ENCODE measurements around the gene VPS37D. TPM values are rescaled to one million over a fixed set of nuclear protein-coding genes. Genes with fewer than 3 reads are reported as not detected.
A peak's percentile ranks its signal among the peaks of the same experiment; 100 is the strongest.

Gene VPS37D
- total and polyA plus RNA-seq, 2 donors (not counting 1 experiment from before 2014, with no cell fraction given): 0.10 to 0.71 TPM

DNA sequence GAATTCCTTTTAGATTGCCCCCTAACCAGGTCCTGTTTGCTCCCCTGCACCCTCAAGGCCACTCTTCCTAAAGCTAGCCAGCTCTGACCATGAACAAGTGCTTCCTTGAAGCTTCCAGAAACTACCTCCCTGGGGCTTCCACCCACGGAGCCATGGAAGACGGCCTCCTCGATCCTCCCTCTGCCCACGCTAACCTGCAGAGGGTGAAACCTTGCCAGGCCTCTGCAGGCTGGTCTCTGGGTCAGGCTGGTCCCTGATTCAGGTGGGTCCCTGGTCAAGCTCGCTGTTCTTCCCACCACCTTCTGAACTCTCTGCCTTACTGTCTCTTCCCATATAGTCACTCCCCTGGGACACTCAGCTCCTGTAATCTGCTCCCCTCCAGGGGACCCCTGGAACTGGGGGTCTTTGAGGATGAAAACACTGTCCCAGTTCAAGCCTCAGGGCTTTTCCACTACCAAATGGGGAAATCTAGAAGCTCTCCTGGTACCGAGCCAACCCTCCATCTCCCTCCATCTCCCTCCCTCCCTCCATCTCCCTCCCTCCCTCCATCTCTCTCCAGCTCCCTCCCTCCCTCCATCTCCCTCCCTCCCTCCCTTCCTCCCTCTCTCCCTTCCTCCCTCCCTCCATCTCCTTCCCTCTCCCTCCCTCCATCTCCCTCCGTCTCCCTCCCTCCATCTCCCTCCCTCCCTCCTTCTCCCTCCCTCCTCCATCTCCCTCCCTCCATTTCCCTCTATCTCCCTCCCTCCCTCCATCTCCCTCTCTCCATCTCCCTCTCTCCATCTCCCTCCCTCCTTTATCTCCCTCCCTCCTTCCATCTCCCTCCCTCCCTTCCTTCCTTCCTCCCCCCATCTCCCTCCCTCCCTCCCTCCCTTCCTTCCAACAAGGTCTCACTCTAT, 46.2 kb upstream of the VPS37D start:
- Mint-ChIP-seq H3K9me3 (ENCODE audit: insufficient read depth) (no peaks in the 10 kb centered on the region), H3K4me1 (peaks cover 16% of the 10 kb centered on the region), H3K4me3 (no peak overlapping the region), H3K27ac (no peak overlapping the region), H3K27me3 (peaks cover 24% of the 10 kb centered on the region)
- Histone ChIP-seq H4K20me1 (ENCODE audit: control insufficient read depth, insufficient read depth, low read length, poor library complexity, severe bottlenecking) (no peaks in the 10 kb centered on the region), H3K4me2 (replicated peaks; ENCODE audit: low read depth, low read length, poor library complexity, severe bottlenecking) (no peak overlapping the region), H3K27me3 (replicated peaks in 1 of 4; ENCODE audit: control extremely low read depth in 1 of 4, control insufficient read depth in 3 of 4, insufficient read depth in 4 of 4, low read length in 3 of 4) (peaks cover 0 to 46% (median 20%) of the 10 kb centered on the region in 4 experiments), H3K9ac (ENCODE audit: low read length) (no peak overlapping the region), H3K79me2 (ENCODE audit: control insufficient read depth, insufficient read depth, low read length) (no peaks in the 10 kb centered on the region), H3K27ac (ENCODE audit: low read length in 2 of 2) (no peak overlapping the region), H3K4me1 (ENCODE audit: control insufficient read depth in 2 of 2, insufficient read depth in 2 of 2, low read length in 2 of 2) (peaks cover 14 to 21% of the 10 kb centered on the region in 2 donors), H3K36me3 (replicated peaks in 1 of 2; ENCODE audit: control extremely low read depth in 1 of 2, control insufficient read depth in 1 of 2, extremely low read depth in 1 of 2, insufficient read depth in 2 of 2, low read length in 1 of 2) (no peaks in the 10 kb centered on the region), H3K9me3 (ENCODE audit: control extremely low read depth in 1 of 3, control insufficient read depth in 2 of 3, insufficient read depth in 1 of 3, low read length in 2 of 3) (peaks cover 0 to 12% (median 0%) of the 10 kb centered on the region in 3 donors), H3K4me3 (ENCODE audit: control extremely low read depth in 1 of 5, extremely low read depth in 1 of 5, insufficient read depth in 1 of 5, low read depth in 2 of 5, low read length in 4 of 5) (no peak overlapping the region), H2AFZ (ENCODE audit: insufficient read depth, low read depth, low read length, poor library complexity, severe bottlenecking) (no peak overlapping the region)
- ChIA-PET POLR2A (no interaction called here), CTCF (interaction anchor here (0.6 to 1.7 kb wide), 3 partner anchors 8 to 22 kb away, joined by 3 to 5 read pairs (median 3); no protein-coding TSS in a partner anchor)
- intact Hi-C loops (cut with micrococcal nuclease): no loop called here
- no peak for TF ChIP-seq EZH2 (IDR thresholded peaks at IDR 0.05; ENCODE audit: borderline replicate concordance, insufficient read depth, low read depth, low read length, poor library complexity, severe bottlenecking)
- TF ChIP-seq, protein P1, sequence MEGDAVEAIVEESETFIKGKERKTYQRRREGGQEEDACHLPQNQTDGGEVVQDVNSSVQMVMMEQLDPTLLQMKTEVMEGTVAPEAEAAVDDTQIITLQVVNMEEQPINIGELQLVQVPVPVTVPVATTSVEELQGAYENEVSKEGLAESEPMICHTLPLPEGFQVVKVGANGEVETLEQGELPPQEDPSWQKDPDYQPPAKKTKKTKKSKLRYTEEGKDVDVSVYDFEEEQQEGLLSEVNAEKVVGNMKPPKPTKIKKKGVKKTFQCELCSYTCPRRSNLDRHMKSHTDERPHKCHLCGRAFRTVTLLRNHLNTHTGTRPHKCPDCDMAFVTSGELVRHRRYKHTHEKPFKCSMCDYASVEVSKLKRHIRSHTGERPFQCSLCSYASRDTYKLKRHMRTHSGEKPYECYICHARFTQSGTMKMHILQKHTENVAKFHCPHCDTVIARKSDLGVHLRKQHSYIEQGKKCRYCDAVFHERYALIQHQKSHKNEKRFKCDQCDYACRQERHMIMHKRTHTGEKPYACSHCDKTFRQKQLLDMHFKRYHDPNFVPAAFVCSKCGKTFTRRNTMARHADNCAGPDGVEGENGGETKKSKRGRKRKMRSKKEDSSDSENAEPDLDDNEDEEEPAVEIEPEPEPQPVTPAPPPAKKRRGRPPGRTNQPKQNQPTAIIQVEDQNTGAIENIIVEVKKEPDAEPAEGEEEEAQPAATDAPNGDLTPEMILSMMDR (IDR thresholded peaks at IDR 0.05): no peak
- 63% methylated on average over 7 of the region's 7 CpGs for WGBS (ENCODE audit: insufficient coverage)
- ATAC-seq (ENCODE audit: low read depth): no peak
- DNase-seq: no peak

DNA sequence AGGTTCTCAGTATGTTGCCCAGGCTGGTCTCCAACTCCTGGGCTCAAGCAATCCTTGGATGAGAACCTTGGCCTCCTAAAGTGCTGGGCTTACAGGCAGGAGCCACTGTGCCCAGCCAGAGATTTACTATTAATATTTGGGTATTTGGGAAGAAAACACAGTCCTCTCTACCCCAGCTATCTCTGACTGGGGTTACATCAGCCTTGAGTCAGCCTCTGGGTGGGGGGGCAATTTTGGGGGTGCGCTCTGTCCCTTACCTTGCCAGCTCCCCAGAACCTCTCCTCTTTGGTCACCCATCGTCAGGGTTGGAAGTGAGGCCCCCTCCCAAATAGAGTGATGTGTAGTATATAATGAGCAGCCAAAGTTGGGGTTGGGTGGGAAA, 45.1 kb upstream of the VPS37D start:
- Mint-ChIP-seq H3K4me1 (peaks cover 16% of the 10 kb centered on the region), H3K9me3 (ENCODE audit: insufficient read depth) (no peaks in the 10 kb centered on the region), H3K4me3 (peak overlapping the region; percentile 30), H3K27me3 (peaks cover 32% of the 10 kb centered on the region), H3K27ac (no peak overlapping the region)
- H3K4me3 ChIP-seq (ENCODE audit: control extremely low read depth in 1 of 5, extremely low read depth in 1 of 5, insufficient read depth in 1 of 5, low read depth in 2 of 5, low read length in 4 of 5): no peak overlapping the region
- H4K20me1 ChIP-seq (ENCODE audit: control insufficient read depth, insufficient read depth, low read length, poor library complexity, severe bottlenecking): no peaks in the 10 kb centered on the region
- POLR2A ChIA-PET: no interaction called here
- H3K4me1 ChIP-seq (ENCODE audit: control insufficient read depth in 2 of 2, insufficient read depth in 2 of 2, low read length in 2 of 2): peaks cover 14 to 21% of the 10 kb centered on the region in 2 donors
- peaks cover 0 to 12% (median 0%) of the 10 kb centered on the region in 3 donors for H3K9me3 ChIP-seq (ENCODE audit: control extremely low read depth in 1 of 3, control insufficient read depth in 2 of 3, insufficient read depth in 1 of 3, low read length in 2 of 3)
- H3K79me2 ChIP-seq (ENCODE audit: control insufficient read depth, insufficient read depth, low read length): no peaks in the 10 kb centered on the region
- TF ChIP-seq, protein P1 (IDR thresholded peaks at IDR 0.05): no peak
- no peak for TF ChIP-seq EZH2 (IDR thresholded peaks at IDR 0.05; ENCODE audit: borderline replicate concordance, insufficient read depth, low read depth, low read length, poor library complexity, severe bottlenecking)
- no peaks in the 10 kb centered on the region for H3K36me3 ChIP-seq (replicated peaks in 1 of 2; ENCODE audit: control extremely low read depth in 1 of 2, control insufficient read depth in 1 of 2, extremely low read depth in 1 of 2, insufficient read depth in 2 of 2, low read length in 1 of 2)
- ATAC-seq (ENCODE audit: low read depth) (no peak), DNase-seq (no peak)
- H2AFZ ChIP-seq (ENCODE audit: insufficient read depth, low read depth, low read length, poor library complexity, severe bottlenecking): no peak overlapping the region
- intact Hi-C loops (cut with micrococcal nuclease): no loop called here
- CTCF ChIA-PET: interaction anchor here (0.6 to 1.8 kb wide), 2 partner anchors 16 to 103 kb away, joined by 3 to 4 read pairs; no protein-coding TSS in a partner anchor
- no CpG with 5 or more reads among the region's 2 CpGs for WGBS (ENCODE audit: insufficient coverage)
- peaks cover 0 to 55% (median 20%) of the 10 kb centered on the region in 4 experiments for H3K27me3 ChIP-seq (replicated peaks in 1 of 4; ENCODE audit: control extremely low read depth in 1 of 4, control insufficient read depth in 3 of 4, insufficient read depth in 4 of 4, low read length in 3 of 4)
- no peak overlapping the region for H3K4me2 ChIP-seq (replicated peaks; ENCODE audit: low read depth, low read length, poor library complexity, severe bottlenecking)
- H3K27ac ChIP-seq (ENCODE audit: low read length in 2 of 2): no peak overlapping the region
- H3K9ac ChIP-seq (ENCODE audit: low read length): no peak overlapping the region
